ENCODE data around the gene KRT1.

Gene KRT1

GRCh38 chr12:52646613-52647012 is 33.6 kb downstream of the KRT1 start:
- Histone ChIP-seq H3K36me3 (ENCODE audit: insufficient read depth, low read length) (no peaks in the 10 kb centered on the region), H3K27ac (ENCODE audit: low read depth, low read length) (no peak overlapping the region), H3K27me3 (ENCODE audit: control insufficient read depth in 1 of 2, insufficient read depth in 2 of 2, low read length in 2 of 2) (no peaks in the 10 kb centered on the region), H3K9me3 (ENCODE audit: low read length) (no peaks in the 10 kb centered on the region), H3K9ac (ENCODE audit: low read length) (no peak overlapping the region), H3K4me3 (ENCODE audit: low read depth in 1 of 2, low read length in 2 of 2) (no peak overlapping the region), H3K4me1 (ENCODE audit: insufficient read depth, low read length) (peaks cover 11% of the 10 kb centered on the region)

- Histone ChIP-seq H3K9ac (ENCODE audit: low read length) (no peak overlapping the region), H3K4me3 (ENCODE audit: low read depth in 1 of 2, low read length in 2 of 2) (no peak overlapping the region), H3K9me3 (ENCODE audit: low read length) (no peaks in the 10 kb centered on the region), H3K27ac (ENCODE audit: low read depth, low read length) (no peak overlapping the region), H3K36me3 (ENCODE audit: insufficient read depth, low read length) (no peaks in the 10 kb centered on the region), H3K27me3 (ENCODE audit: control insufficient read depth in 1 of 2, insufficient read depth in 2 of 2, low read length in 2 of 2) (no peaks in the 10 kb centered on the region), H3K4me1 (ENCODE audit: insufficient read depth, low read length) (peaks cover 6% of the 10 kb centered on the region)
These were observed 34.2 kb downstream of the KRT1 start for GRCh38 chr12:52645982-52646381.

GRCh38 chr12:52645120-52645761 is 35.0 kb downstream of the KRT1 start:
- no peaks in the 10 kb centered on the region for H3K9me3 ChIP-seq (ENCODE audit: low read length)
- H3K27ac ChIP-seq (ENCODE audit: low read depth, low read length): no peak overlapping the region
- H3K27me3 ChIP-seq (ENCODE audit: control insufficient read depth in 1 of 2, insufficient read depth in 2 of 2, low read length in 2 of 2): no peaks in the 10 kb centered on the region
- H3K4me3 ChIP-seq (ENCODE audit: low read depth in 1 of 2, low read length in 2 of 2): no peak overlapping the region
- no peaks in the 10 kb centered on the region for H3K36me3 ChIP-seq (ENCODE audit: insufficient read depth, low read length)
- H3K4me1 ChIP-seq (ENCODE audit: insufficient read depth, low read length): peaks cover under 1% of the 10 kb centered on the region
- H3K9ac ChIP-seq (ENCODE audit: low read length): no peak overlapping the region

- Histone ChIP-seq H3K4me3 (ENCODE audit: low read depth in 1 of 2, low read length in 2 of 2) (no peak overlapping the region), H3K4me1 (ENCODE audit: insufficient read depth, low read length) (no peaks in the 10 kb centered on the region), H3K9me3 (ENCODE audit: low read length) (no peaks in the 10 kb centered on the region), H3K27ac (ENCODE audit: low read depth, low read length) (no peak overlapping the region), H3K27me3 (ENCODE audit: control insufficient read depth in 1 of 2, insufficient read depth in 2 of 2, low read length in 2 of 2) (no peaks in the 10 kb centered on the region), H3K9ac (ENCODE audit: low read length) (no peak overlapping the region), H3K36me3 (ENCODE audit: insufficient read depth, low read length) (no peaks in the 10 kb centered on the region)
These were observed 36.2 kb downstream of the KRT1 start for GRCh38 chr12:52644078-52644415.

GRCh38 chr12:52643233-52644077 is 36.8 kb downstream of the KRT1 start:
- Histone ChIP-seq H3K27me3 (ENCODE audit: control insufficient read depth in 1 of 2, insufficient read depth in 2 of 2, low read length in 2 of 2) (no peaks in the 10 kb centered on the region), H3K4me3 (ENCODE audit: low read depth in 1 of 2, low read length in 2 of 2) (no peak overlapping the region), H3K36me3 (ENCODE audit: insufficient read depth, low read length) (no peaks in the 10 kb centered on the region), H3K9me3 (ENCODE audit: low read length) (no peaks in the 10 kb centered on the region), H3K4me1 (ENCODE audit: insufficient read depth, low read length) (no peaks in the 10 kb centered on the region), H3K27ac (ENCODE audit: low read depth, low read length) (no peak overlapping the region), H3K9ac (ENCODE audit: low read length) (no peak overlapping the region)

GRCh38 chr12:52641468-52641867 is 38.7 kb downstream of the KRT1 start:
- no peaks in the 10 kb centered on the region for H3K36me3 ChIP-seq (ENCODE audit: insufficient read depth, low read length)
- H3K27me3 ChIP-seq (ENCODE audit: control insufficient read depth in 1 of 2, insufficient read depth in 2 of 2, low read length in 2 of 2): no peaks in the 10 kb centered on the region
- no peak overlapping the region for H3K9ac ChIP-seq (ENCODE audit: low read length)
- H3K4me1 ChIP-seq (ENCODE audit: insufficient read depth, low read length): no peaks in the 10 kb centered on the region
- no peak overlapping the region for H3K27ac ChIP-seq (ENCODE audit: low read depth, low read length)
- no peaks in the 10 kb centered on the region for H3K9me3 ChIP-seq (ENCODE audit: low read length)
- H3K4me3 ChIP-seq (ENCODE audit: low read depth in 1 of 2, low read length in 2 of 2): no peak overlapping the region

GRCh38 chr12:52637299-52637698 is 42.9 kb downstream of the KRT1 start:
- Histone ChIP-seq H3K27me3 (ENCODE audit: control insufficient read depth in 1 of 2, insufficient read depth in 2 of 2, low read length in 2 of 2) (no peaks in the 10 kb centered on the region), H3K9ac (ENCODE audit: low read length) (no peak overlapping the region), H3K9me3 (ENCODE audit: low read length) (no peaks in the 10 kb centered on the region), H3K27ac (ENCODE audit: low read depth, low read length) (no peak overlapping the region), H3K36me3 (ENCODE audit: insufficient read depth, low read length) (no peaks in the 10 kb centered on the region), H3K4me1 (ENCODE audit: insufficient read depth, low read length) (peaks cover 17% of the 10 kb centered on the region), H3K4me3 (ENCODE audit: low read depth in 1 of 2, low read length in 2 of 2) (no peak overlapping the region)

GRCh38 chr12:52636592-52637258 is 43.5 kb downstream of the KRT1 start:
- no peaks in the 10 kb centered on the region for H3K27me3 ChIP-seq (ENCODE audit: control insufficient read depth in 1 of 2, insufficient read depth in 2 of 2, low read length in 2 of 2)
- no peak overlapping the region for H3K27ac ChIP-seq (ENCODE audit: low read depth, low read length)
- H3K9ac ChIP-seq (ENCODE audit: low read length): no peak overlapping the region
- peaks cover 19% of the 10 kb centered on the region for H3K4me1 ChIP-seq (ENCODE audit: insufficient read depth, low read length)
- no peak overlapping the region for H3K4me3 ChIP-seq (ENCODE audit: low read depth in 1 of 2, low read length in 2 of 2)
- no peaks in the 10 kb centered on the region for H3K36me3 ChIP-seq (ENCODE audit: insufficient read depth, low read length)
- H3K9me3 ChIP-seq (ENCODE audit: low read length): no peaks in the 10 kb centered on the region

GRCh38 chr12:52636189-52636588 is 44.0 kb downstream of the KRT1 start:
- H3K27ac ChIP-seq (ENCODE audit: low read depth, low read length): no peak overlapping the region
- peaks cover 19% of the 10 kb centered on the region for H3K4me1 ChIP-seq (ENCODE audit: insufficient read depth, low read length)
- H3K4me3 ChIP-seq (ENCODE audit: low read depth in 1 of 2, low read length in 2 of 2): no peak overlapping the region
- no peak overlapping the region for H3K9ac ChIP-seq (ENCODE audit: low read length)
- H3K9me3 ChIP-seq (ENCODE audit: low read length): no peaks in the 10 kb centered on the region
- no peaks in the 10 kb centered on the region for H3K27me3 ChIP-seq (ENCODE audit: control insufficient read depth in 1 of 2, insufficient read depth in 2 of 2, low read length in 2 of 2)
- H3K36me3 ChIP-seq (ENCODE audit: insufficient read depth, low read length): no peaks in the 10 kb centered on the region

- H3K9me3 ChIP-seq (ENCODE audit: low read length): no peaks in the 10 kb centered on the region
- H3K27ac ChIP-seq (ENCODE audit: low read depth, low read length): no peak overlapping the region
These were observed 45.7 kb downstream of the KRT1 start for GRCh38 chr12:52634266-52635056.

GRCh38 chr12:52633383-52633782 is 46.8 kb downstream of the KRT1 start:
- H3K9ac ChIP-seq (ENCODE audit: low read length): no peak overlapping the region
- no peak overlapping the region for H3K4me3 ChIP-seq (ENCODE audit: low read depth in 1 of 2, low read length in 2 of 2)
- H3K9me3 ChIP-seq (ENCODE audit: low read length): no peaks in the 10 kb centered on the region
- H3K4me1 ChIP-seq (ENCODE audit: insufficient read depth, low read length): peaks cover 19% of the 10 kb centered on the region
- no peak overlapping the region for H3K27ac ChIP-seq (ENCODE audit: low read depth, low read length)
- H3K27me3 ChIP-seq (ENCODE audit: control insufficient read depth in 1 of 2, insufficient read depth in 2 of 2, low read length in 2 of 2): no peaks in the 10 kb centered on the region
- no peaks in the 10 kb centered on the region for H3K36me3 ChIP-seq (ENCODE audit: insufficient read depth, low read length)

More at GRCh38 chr12:52634266-52635056, 45.7 kb downstream of the KRT1 start:
- H3K4me1 ChIP-seq (ENCODE audit: insufficient read depth, low read length): peaks cover 19% of the 10 kb centered on the region
- no peaks in the 10 kb centered on the region for H3K36me3 ChIP-seq (ENCODE audit: insufficient read depth, low read length)
- H3K9ac ChIP-seq (ENCODE audit: low read length): no peak overlapping the region
- H3K27me3 ChIP-seq (ENCODE audit: control insufficient read depth in 1 of 2, insufficient read depth in 2 of 2, low read length in 2 of 2): no peaks in the 10 kb centered on the region
- no peak overlapping the region for H3K4me3 ChIP-seq (ENCODE audit: low read depth in 1 of 2, low read length in 2 of 2)

All from muscle layer of colon (tissue), 2 donors.